ENCODE data around the gene PHLDB2.

- TF ChIP-seq, protein P1, sequence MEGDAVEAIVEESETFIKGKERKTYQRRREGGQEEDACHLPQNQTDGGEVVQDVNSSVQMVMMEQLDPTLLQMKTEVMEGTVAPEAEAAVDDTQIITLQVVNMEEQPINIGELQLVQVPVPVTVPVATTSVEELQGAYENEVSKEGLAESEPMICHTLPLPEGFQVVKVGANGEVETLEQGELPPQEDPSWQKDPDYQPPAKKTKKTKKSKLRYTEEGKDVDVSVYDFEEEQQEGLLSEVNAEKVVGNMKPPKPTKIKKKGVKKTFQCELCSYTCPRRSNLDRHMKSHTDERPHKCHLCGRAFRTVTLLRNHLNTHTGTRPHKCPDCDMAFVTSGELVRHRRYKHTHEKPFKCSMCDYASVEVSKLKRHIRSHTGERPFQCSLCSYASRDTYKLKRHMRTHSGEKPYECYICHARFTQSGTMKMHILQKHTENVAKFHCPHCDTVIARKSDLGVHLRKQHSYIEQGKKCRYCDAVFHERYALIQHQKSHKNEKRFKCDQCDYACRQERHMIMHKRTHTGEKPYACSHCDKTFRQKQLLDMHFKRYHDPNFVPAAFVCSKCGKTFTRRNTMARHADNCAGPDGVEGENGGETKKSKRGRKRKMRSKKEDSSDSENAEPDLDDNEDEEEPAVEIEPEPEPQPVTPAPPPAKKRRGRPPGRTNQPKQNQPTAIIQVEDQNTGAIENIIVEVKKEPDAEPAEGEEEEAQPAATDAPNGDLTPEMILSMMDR (IDR thresholded peaks at IDR 0.05; ENCODE audit: low read depth, low read length) = no peak
- TF ChIP-seq POLR2A (IDR thresholded peaks at IDR 0.05; ENCODE audit: extremely low read depth, insufficient read length) = no peak
Measured at GRCh38 chr3:111822804-111823203, 36.3 kb upstream of the PHLDB2 start.

All from NB4 (cell line).